ENCODE data around the gene LAMA4.

The LAMA4 gene

DNA sequence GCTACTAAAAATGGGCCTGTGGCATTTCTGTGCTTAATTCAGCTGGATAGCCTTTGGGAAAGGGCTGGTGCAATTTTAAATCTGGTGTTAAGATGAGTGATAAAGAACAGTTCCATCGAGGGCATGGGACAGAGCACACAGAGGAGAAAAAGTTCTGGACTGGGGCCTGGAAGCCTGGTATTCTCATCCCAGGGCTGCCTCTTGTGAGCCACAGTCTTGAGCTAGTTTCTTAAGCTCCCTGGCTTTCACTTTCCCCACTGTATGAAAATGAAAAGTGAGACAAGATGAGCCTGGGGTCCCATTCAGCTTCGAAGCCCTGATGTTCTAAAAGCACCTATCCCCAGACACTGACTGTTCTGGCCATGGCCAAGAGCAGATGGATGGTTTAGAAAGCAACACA, 14.3 kb upstream of the LAMA4 start:
- TF ChIP-seq, protein P1, sequence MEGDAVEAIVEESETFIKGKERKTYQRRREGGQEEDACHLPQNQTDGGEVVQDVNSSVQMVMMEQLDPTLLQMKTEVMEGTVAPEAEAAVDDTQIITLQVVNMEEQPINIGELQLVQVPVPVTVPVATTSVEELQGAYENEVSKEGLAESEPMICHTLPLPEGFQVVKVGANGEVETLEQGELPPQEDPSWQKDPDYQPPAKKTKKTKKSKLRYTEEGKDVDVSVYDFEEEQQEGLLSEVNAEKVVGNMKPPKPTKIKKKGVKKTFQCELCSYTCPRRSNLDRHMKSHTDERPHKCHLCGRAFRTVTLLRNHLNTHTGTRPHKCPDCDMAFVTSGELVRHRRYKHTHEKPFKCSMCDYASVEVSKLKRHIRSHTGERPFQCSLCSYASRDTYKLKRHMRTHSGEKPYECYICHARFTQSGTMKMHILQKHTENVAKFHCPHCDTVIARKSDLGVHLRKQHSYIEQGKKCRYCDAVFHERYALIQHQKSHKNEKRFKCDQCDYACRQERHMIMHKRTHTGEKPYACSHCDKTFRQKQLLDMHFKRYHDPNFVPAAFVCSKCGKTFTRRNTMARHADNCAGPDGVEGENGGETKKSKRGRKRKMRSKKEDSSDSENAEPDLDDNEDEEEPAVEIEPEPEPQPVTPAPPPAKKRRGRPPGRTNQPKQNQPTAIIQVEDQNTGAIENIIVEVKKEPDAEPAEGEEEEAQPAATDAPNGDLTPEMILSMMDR (IDR thresholded peaks at IDR 0.05; ENCODE audit: low read depth, low read length, missing control alignments): no peak
- no peak overlapping the region for H3K4me3 ChIP-seq (ENCODE audit: low read depth, low read length)
- DNase-seq (ENCODE audit: low read depth): no peak
- in situ Hi-C loops (cut with HindIII; ENCODE audit: low sequenced_read_pairs): no loop called here

DNA sequence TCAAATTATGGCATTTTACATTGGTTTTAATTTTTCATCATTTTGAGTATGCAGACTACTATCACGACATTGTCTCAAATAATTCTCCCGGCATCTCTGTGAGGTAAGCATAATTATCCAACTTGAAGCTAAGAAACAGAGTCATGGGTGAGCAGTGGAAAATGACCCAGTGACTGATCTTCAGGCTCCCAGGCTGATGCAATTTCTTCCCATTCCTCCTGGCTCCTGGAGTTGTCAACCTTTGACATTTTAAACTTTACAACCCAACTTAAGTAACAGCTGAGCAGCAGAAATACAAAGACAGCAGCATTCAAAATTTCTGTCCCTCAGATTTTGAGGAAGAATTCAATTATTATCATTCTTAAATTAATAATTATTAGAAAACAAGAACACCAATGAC, 13.7 kb upstream of the LAMA4 start:
- DNase-seq (ENCODE audit: low read depth): no peak
- in situ Hi-C loops (cut with HindIII; ENCODE audit: low sequenced_read_pairs): no loop called here
- TF ChIP-seq, protein P1 (IDR thresholded peaks at IDR 0.05; ENCODE audit: low read depth, low read length, missing control alignments): no peak
- H3K4me3 ChIP-seq (ENCODE audit: low read depth, low read length): no peak overlapping the region

DNA sequence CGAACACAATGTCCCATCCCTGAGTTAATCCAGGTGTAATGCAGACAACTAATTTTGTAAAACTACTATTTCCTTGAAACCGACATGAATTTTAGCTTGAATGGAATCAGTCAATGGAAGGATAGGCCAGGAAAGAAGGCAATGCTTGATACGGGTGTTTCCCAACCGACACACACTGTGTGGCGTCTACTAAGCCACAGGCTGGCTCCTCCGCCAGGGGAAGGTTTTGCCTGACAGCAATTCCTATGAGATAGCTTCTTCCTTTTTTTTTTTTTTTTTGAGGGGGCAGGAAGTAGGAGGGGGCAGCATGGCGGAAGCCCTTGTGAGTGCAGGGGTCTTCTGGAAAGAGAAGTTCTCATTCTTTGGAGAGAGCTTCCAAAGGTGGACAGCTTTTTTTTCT, 12.0 kb upstream of the LAMA4 start:
- in situ Hi-C loops (cut with HindIII; ENCODE audit: low sequenced_read_pairs): no loop called here
- no peak overlapping the region for H3K4me3 ChIP-seq (ENCODE audit: low read depth, low read length)
- no peak for DNase-seq (ENCODE audit: low read depth)
- TF ChIP-seq, protein P1 (IDR thresholded peaks at IDR 0.05; ENCODE audit: low read depth, low read length, missing control alignments): no peak

DNA sequence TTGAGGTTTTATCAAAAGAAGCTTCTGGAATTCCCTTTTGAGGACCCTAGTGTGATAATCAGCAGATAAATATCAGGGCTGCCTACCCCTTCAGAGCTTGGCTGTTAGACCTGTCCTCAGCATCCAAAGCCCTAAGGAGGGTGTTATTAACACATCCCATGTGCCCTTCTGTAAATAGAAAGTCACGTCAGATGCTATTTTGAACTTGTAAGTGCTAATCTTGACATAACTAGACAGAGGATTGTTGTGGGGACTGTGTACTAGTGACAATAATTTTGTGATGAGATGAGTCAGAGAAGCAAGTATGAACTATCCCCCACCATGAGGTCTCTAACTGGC, 4.9 kb upstream of the LAMA4 start:
- in situ Hi-C loops (cut with HindIII; ENCODE audit: low sequenced_read_pairs): no loop called here
- TF ChIP-seq, protein P1 (IDR thresholded peaks at IDR 0.05; ENCODE audit: low read depth, low read length, missing control alignments): no peak

DNA sequence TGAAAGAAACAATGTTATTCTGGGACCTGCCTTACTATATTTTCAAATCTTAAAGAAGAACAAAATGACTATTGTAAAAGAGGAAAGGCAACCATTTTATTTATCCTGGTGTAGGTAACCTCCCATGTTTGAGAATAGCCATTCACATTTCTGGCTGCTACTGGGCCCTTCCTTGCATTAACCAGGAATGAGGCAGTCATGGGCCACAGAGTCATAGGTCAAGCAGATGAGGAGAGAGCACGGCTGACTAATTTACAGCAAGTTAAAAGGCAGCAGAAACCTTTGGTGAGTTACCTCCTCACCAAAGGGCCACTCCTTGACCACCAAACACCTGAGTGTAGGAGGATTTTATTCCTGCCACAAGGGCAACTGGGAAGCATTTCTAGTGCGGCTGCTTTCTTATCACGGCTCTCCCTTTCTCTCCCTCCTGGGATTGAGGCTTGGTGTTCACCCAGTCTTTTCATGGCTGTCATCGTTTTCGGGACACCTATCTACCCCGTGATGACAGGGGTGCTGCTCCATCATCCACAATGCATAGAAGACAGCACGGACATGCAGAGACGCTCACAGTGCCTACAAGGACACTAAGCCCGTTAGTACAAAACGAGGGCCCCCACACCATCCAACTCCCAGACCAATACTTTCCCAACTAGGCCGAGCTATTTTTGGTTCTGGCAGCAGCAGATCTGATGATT, 4.4 kb upstream of the LAMA4 start:
- DNase-seq (ENCODE audit: low read depth): no peak
- TF ChIP-seq, protein P1 (IDR thresholded peaks at IDR 0.05; ENCODE audit: low read depth, low read length, missing control alignments): no peak

More for the DNA sequence above, 4.9 kb upstream of the LAMA4 start:
- no peak overlapping the region for H3K4me3 ChIP-seq (ENCODE audit: low read depth, low read length)
- DNase-seq (ENCODE audit: low read depth): no peak

DNA sequence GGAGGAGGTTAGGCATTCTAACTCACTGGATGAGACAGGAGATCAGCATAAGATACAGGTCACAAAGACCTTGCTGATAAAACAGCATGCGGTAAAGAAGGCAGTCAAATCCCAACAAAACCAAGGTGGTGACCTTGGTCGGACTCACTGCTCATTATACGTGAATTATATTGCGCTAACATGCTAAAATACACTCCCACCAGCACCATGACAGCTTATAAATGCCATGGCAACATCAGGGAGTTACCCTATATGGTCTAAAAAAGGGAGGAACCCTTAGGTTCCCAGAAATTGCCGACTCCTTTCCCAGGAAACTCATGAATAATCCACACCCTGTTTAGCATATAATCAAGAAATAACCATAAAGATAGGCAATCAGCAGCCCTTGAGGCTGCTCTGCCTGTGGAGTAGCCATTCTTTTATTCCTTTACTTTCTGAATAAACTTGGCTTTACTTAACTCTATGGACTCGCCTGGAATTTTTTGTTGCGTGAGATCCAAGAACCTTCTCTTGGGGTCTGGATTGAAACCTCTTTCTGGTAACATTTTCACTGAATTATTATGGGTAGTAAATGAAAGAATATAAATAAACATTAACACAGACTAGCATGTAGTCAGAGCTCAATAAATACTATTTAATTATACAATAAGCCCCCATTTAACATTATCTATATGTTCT, 3.0 kb upstream of the LAMA4 start:
- DNase-seq (ENCODE audit: low read depth): no peak
- H3K4me3 ChIP-seq (ENCODE audit: low read depth, low read length): no peak overlapping the region
- in situ Hi-C loops (cut with HindIII; ENCODE audit: low sequenced_read_pairs): no loop called here
- TF ChIP-seq, protein P1 (IDR thresholded peaks at IDR 0.05; ENCODE audit: low read depth, low read length, missing control alignments): no peak

More for the DNA sequence above, 4.4 kb upstream of the LAMA4 start:
- in situ Hi-C loops (cut with HindIII; ENCODE audit: low sequenced_read_pairs): no loop called here
- no peak overlapping the region for H3K4me3 ChIP-seq (ENCODE audit: low read depth, low read length)

Measured in astrocyte of the cerebellum (primary cell).